HG03378 (cell line): ENCODE results near the gene ADCYAP1.

Source experiments
- ATAC-seq: cut with Tn5 transposase; IDR thresholded peaks from one replicate; pipeline ENCODE4 v1.9.1; 2021; ENCODE audit warnings: mild to moderate bottlenecking, moderate library complexity; ENCODE audit not compliant: unreplicated experiment

ADCYAP1 gene

GRCh38 chr18:959854-960253 lies 55.2 kb downstream of the ADCYAP1 start:
- ATAC-seq: no peak
